Ishikawa (cell line): ENCODE measurements around the gene PARP8.

Experiments
- CREB1 ChIP-seq: IDR thresholded peaks from 2 replicates; pipeline ENCODE4 v1.6.1; 2012; ENCODE audit warnings: low read depth
- EGR1 ChIP-seq: IDR thresholded peaks from 2 replicates; pipeline ENCODE4 v1.6.1; 2012
- EP300 ChIP-seq: IDR thresholded peaks from 2 replicates; pipeline ENCODE4 v1.6.1; 2012; ENCODE audit warnings: borderline replicate concordance
- MAX ChIP-seq: IDR thresholded peaks from 2 replicates; pipeline ENCODE4 v1.6.1; 2012
- RAD21 ChIP-seq: IDR thresholded peaks from 2 replicates; pipeline ENCODE4 v1.6.1; 2012; ENCODE audit warnings: low read depth
- REST ChIP-seq: IDR thresholded peaks from 2 replicates; pipeline ENCODE4 v1.6.1; 2012; ENCODE audit warnings: low read depth, mild to moderate bottlenecking
- TAF1 ChIP-seq: IDR thresholded peaks from 2 replicates; pipeline ENCODE4 v1.6.1; 2012; ENCODE audit warnings: low read depth, mild to moderate bottlenecking
- TCF12 ChIP-seq: IDR thresholded peaks from 2 replicates; pipeline ENCODE4 v1.6.1; 2012; ENCODE audit warnings: low read depth
- TEAD4 ChIP-seq: IDR thresholded peaks from 2 replicates; pipeline ENCODE4 v1.6.1; 2012
- USF1 ChIP-seq: IDR thresholded peaks from 2 replicates; pipeline ENCODE4 v1.6.1; 2012
- YY1 ChIP-seq: IDR thresholded peaks from 2 replicates; pipeline ENCODE4 v1.6.1; 2012; ENCODE audit warnings: low read depth

- no peak for TF ChIP-seq REST
- no peak for TF ChIP-seq TAF1
- no peak for TF ChIP-seq CREB1
- TF ChIP-seq EP300, result no peak
- TF ChIP-seq USF1, result no peak
- TF ChIP-seq EGR1, result no peak
- TF ChIP-seq RAD21, result no peak
- TF ChIP-seq MAX, result no peak
- no peak for TF ChIP-seq YY1
- TF ChIP-seq TEAD4, result no peak
- TF ChIP-seq TCF12, result no peak
Observed at GRCh38 chr5:50881407-50881806, 215.0 kb downstream of the PARP8 start.
